ENCODE results near the gene STIMATE.

DNA sequence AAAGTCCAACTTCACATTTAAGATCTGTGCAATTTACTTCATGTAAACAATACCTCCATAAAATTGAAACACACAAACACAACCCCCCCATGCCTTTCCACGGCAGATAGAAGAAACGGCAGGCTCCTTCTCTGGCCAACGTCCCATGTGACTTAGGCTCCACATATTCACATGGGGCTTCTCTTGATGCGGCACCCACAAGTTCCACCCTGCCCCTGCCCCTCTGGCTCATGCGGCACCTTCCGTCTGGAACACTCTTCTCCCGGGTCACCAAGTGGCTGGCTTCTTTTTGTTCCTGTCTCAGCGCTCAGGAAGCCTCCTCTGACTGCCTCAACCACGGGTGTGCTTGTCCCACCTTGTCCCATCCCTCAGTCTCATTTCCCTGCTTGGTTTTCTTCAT is 25.6 kb downstream of the STIMATE start:
- no peak for TF ChIP-seq FOXM1 (IDR thresholded peaks at IDR 0.05; ENCODE audit: borderline replicate concordance)
- TF ChIP-seq TARDBP (IDR thresholded peaks at IDR 0.05): no peak
- TF ChIP-seq HDGF (IDR thresholded peaks at IDR 0.05; ENCODE audit: borderline replicate concordance): no peak
- no peak for TF ChIP-seq ARNT (IDR thresholded peaks at IDR 0.05)
- TF ChIP-seq SP1 (IDR thresholded peaks at IDR 0.05): no peak
- TF ChIP-seq SUZ12 (IDR thresholded peaks at IDR 0.05): no peak
- TF ChIP-seq FOXA1 (IDR thresholded peaks at IDR 0.05): no peak
- no peak for TF ChIP-seq FOXK2 (IDR thresholded peaks at IDR 0.05)
- no peak for TF ChIP-seq LEF1 (IDR thresholded peaks at IDR 0.05; ENCODE audit: borderline replicate concordance)
- no peak for TF ChIP-seq ELF4 (IDR thresholded peaks at IDR 0.05)
- TF ChIP-seq NFRKB (IDR thresholded peaks at IDR 0.05): no peak
- no peak for TF ChIP-seq ZNF384 (IDR thresholded peaks at IDR 0.05)
- TF ChIP-seq CTBP1 (IDR thresholded peaks at IDR 0.05; ENCODE audit: borderline replicate concordance): no peak
- TF ChIP-seq, protein P1, sequence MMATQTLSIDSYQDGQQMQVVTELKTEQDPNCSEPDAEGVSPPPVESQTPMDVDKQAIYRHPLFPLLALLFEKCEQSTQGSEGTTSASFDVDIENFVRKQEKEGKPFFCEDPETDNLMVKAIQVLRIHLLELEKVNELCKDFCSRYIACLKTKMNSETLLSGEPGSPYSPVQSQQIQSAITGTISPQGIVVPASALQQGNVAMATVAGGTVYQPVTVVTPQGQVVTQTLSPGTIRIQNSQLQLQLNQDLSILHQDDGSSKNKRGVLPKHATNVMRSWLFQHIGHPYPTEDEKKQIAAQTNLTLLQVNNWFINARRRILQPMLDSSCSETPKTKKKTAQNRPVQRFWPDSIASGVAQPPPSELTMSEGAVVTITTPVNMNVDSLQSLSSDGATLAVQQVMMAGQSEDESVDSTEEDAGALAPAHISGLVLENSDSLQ (IDR thresholded peaks at IDR 0.05): no peak

All from HEK293T (cell line).